WERI-Rb-1 (cell line): ENCODE measurements around the gene SMIM15.
A peak's percentile ranks its signal among the peaks of the same experiment; 100 is the strongest.

Experiments
- DNase-seq: peaks from one replicate; pipeline ENCODE4 v3.0.0-alpha.2; 2020
- H3K27ac ChIP-seq: fragments of 250-450 bp; sonication (Bioruptor Pico); 2 replicates; pipeline ENCODE4 v1.5.1; 2020; ENCODE audit warnings: mild to moderate bottlenecking, moderate library complexity
- H3K27me3 ChIP-seq: fragments of 250-450 bp; sonication (Bioruptor Pico); 2 replicates; pipeline ENCODE4 v1.5.1; 2021; ENCODE audit warnings: mild to moderate bottlenecking, low read depth, moderate library complexity; ENCODE audit not compliant: insufficient read depth, severe bottlenecking
- H3K36me3 ChIP-seq: fragments of 250-450 bp; sonication (Bioruptor Pico); 2 replicates; pipeline ENCODE4 v1.5.1; 2020; ENCODE audit warnings: mild to moderate bottlenecking, moderate library complexity
- H3K4me3 ChIP-seq: 2 replicates; pipeline ENCODE4 v1.5.1; 2011; ENCODE audit warnings: low read depth, mild to moderate bottlenecking, control low read depth, low read length
- H3K9me3 ChIP-seq: fragments of 250-450 bp; sonication (Bioruptor Pico); 2 replicates; pipeline ENCODE4 v1.5.1; 2021; ENCODE audit warnings: mild to moderate bottlenecking, moderate library complexity; ENCODE audit not compliant: severe bottlenecking
- TF ChIP-seq, protein P1 (sequence below): IDR thresholded peaks from 2 replicates; pipeline ENCODE4 v1.5.1; 2011; ENCODE audit warnings: low read depth, mild to moderate bottlenecking, control low read depth, inconsistent platforms, low read length

The SMIM15 gene

DNA sequence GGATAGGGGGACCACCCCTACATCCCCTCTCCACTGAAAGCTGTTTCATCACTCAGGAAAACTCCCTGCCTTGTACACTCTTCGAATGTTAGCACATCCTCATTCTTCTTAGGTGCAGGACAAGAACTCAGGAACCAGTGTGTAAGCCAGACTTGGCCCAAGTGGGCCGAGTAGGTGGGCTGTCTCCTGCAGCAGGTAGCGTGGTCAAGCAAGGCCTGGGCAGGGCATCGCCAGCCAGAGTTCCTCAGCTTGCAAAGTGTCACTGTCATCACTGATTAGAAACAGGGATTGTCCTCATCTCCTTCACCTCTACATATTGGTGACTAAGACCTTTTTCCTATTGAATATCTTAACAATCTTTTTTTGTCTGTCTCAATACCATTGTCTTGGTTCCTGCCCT is 22.3 kb downstream of the SMIM15 start:
- no peak for DNase-seq
- H3K9me3 ChIP-seq, result no peaks in the 10 kb centered on the region
- H3K27ac ChIP-seq, result no peak overlapping the region
- TF ChIP-seq, protein P1, sequence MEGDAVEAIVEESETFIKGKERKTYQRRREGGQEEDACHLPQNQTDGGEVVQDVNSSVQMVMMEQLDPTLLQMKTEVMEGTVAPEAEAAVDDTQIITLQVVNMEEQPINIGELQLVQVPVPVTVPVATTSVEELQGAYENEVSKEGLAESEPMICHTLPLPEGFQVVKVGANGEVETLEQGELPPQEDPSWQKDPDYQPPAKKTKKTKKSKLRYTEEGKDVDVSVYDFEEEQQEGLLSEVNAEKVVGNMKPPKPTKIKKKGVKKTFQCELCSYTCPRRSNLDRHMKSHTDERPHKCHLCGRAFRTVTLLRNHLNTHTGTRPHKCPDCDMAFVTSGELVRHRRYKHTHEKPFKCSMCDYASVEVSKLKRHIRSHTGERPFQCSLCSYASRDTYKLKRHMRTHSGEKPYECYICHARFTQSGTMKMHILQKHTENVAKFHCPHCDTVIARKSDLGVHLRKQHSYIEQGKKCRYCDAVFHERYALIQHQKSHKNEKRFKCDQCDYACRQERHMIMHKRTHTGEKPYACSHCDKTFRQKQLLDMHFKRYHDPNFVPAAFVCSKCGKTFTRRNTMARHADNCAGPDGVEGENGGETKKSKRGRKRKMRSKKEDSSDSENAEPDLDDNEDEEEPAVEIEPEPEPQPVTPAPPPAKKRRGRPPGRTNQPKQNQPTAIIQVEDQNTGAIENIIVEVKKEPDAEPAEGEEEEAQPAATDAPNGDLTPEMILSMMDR, result no peak
- H3K36me3 ChIP-seq, result no peaks in the 10 kb centered on the region
- H3K27me3 ChIP-seq, result no peaks in the 10 kb centered on the region
- no peak overlapping the region for H3K4me3 ChIP-seq

DNA sequence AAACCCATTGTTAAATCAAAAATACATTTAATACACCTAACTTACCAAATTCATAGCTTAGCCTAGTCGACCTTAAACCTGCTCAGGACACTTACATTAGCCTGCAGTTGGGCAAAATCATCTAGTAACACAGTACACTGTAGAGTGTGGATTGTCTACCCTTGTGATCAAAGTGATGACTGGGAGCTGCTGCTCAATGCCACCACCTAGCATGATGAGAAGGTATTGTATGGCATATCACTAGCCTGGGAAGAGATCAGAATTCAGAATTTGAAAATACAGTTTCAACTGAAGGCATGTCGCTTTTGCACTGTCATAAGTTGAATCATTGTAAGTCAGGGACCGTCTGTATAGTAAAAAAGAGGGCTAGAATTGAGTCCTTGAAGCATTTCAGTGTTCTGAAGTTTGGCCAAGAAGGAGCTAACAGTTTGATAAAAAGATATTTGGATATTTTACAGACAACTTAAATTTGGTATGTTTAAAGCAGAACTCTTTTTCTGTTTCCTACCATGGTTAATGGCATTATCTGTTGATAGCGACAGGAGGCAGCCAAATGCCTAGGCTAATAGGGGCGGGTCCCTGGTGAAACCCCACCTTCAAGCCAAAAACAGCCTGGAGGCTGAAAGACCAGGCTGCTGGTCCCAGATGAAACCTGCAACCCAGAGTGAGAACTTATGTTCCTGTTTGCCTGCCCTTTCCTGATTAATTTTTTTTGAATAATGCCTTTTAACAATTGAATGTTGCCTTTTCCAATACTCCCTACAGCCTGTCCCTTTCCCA is 23.0 kb downstream of the SMIM15 start:
- DNase-seq, result no peak
- H3K4me3 ChIP-seq, result no peak overlapping the region
- H3K27ac ChIP-seq, result no peak overlapping the region
- H3K36me3 ChIP-seq, result no peaks in the 10 kb centered on the region
- TF ChIP-seq, protein P1, result no peak
- H3K27me3 ChIP-seq, result no peaks in the 10 kb centered on the region
- no peaks in the 10 kb centered on the region for H3K9me3 ChIP-seq

DNA sequence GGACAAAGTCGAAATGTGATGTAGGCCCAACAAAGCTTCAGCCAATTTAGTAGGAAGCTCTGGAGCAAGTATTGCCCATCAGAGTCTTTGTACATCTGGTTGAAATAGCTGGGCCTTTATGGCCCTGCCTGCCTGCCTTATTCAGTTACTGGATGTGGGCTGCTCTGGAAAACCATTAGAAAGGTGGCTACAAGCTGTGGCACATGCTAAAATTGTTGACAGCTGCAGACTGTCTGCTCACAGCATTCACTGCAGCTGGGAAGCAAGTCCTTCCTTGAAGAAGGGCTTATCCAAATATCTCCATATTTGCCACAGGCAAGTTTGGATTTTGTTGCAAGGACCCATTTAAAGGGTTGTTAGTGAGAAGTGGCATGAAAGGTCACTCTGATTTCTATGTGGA is 24.4 kb downstream of the SMIM15 start:
- H3K27me3 ChIP-seq, result no peaks in the 10 kb centered on the region
- H3K27ac ChIP-seq, result no peak overlapping the region
- no peak for DNase-seq
- H3K9me3 ChIP-seq, result no peaks in the 10 kb centered on the region
- H3K4me3 ChIP-seq, result no peak overlapping the region
- no peaks in the 10 kb centered on the region for H3K36me3 ChIP-seq
- TF ChIP-seq, protein P1, result no peak

DNA sequence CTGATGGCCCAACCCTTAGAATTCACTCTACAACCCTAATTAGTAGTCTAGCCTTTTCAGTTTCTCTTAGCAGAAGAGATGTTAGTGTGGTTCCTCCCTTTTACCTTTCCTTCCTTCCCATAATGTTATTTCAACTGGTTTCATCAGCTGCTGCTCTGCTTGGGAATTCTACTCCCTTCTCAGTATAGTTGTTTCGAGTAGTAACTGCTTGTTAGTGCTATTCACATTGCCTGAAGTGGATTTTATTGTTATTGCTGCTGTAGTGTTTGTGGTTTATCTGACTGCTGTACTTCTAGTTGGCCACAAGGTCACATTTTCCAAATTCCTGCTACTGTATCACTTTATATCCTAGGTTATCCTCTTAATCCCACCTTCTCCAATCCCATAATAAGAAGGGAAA is 29.7 kb downstream of the SMIM15 start:
- no peaks in the 10 kb centered on the region for H3K36me3 ChIP-seq
- H3K4me3 ChIP-seq, result no peak overlapping the region
- H3K27me3 ChIP-seq, result no peaks in the 10 kb centered on the region
- no peaks in the 10 kb centered on the region for H3K9me3 ChIP-seq
- no peak for DNase-seq
- H3K27ac ChIP-seq, result no peak overlapping the region
- TF ChIP-seq, protein P1, result 0 out of 2 replicates have a peak, but pooled peaks have one; percentile 1

DNA sequence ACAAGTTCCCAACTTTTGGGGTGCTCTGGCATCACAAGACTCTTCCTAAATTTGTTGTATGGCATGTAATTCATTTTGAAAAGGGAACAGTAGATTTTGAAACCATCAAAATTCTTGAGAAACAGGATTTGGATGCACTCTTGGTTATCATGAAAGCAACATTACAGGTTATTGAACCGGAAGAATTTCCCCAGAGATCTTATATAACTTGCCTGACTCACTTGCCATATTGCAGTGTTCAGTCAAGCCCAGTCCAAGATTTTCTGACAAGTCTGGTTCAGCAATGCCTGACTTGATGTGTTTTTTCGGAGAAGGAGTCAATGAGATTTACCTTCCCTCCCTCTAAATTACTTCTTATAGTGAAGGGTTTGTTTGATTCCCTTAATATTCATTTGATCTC is 32.0 kb downstream of the SMIM15 start:
- no peak for DNase-seq
- TF ChIP-seq, protein P1, result no peak
- Histone ChIP-seq H3K36me3 (no peaks in the 10 kb centered on the region), H3K9me3 (no peaks in the 10 kb centered on the region), H3K27ac (no peak overlapping the region), H3K4me3 (no peak overlapping the region), H3K27me3 (no peaks in the 10 kb centered on the region)

DNA sequence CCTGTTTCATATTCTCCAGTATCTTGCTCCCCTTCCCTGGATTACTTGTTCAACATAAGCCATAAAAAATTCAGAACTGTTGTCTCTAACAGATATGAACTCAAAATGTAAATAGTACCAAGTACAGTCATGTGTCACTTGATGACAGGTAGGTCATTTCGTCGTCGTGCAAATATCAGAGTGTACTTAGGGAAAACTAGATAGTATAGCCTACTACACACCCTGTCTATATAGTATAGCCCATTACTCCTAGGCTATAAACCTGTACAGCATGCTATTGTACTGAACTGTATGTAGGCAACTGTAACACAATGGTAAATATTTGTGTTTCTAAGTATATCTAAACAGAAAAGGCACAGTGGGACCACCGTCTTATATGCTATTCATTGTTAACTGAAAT is 39.1 kb downstream of the SMIM15 start:
- DNase-seq, result no peak
- Histone ChIP-seq H3K27ac (no peak overlapping the region), H3K36me3 (no peaks in the 10 kb centered on the region), H3K9me3 (no peaks in the 10 kb centered on the region), H3K4me3 (no peak overlapping the region), H3K27me3 (no peaks in the 10 kb centered on the region)
- TF ChIP-seq, protein P1, result no peak
